Tongue (tissue), 2 donors: Measurements from ENCODE around the gene PHLPP2. TPM values are rescaled to one million over a fixed set of nuclear protein-coding genes. Genes with fewer than 3 reads are reported as not detected.

Experiments
- DNase-seq: peaks from one replicate; pipeline ENCODE4 v3.0.0-alpha.2; 2015
- total RNA-seq: library from RNA; depleted of rRNA; stranded (reverse); fragments of >200 nt; gene quantifications from one replicate; pipeline ENCODE4 v1.2.3, GENCODE V29; 2014

Gene PHLPP2
- total RNA-seq, 1 donor from 2014 or later: 6.5 TPM

- DNase-seq: no peak
Measured at GRCh38 chr16:71670537-71670936, 54.0 kb downstream of the PHLPP2 start.

GRCh38 chr16:71669926-71670536, 54.5 kb downstream of the PHLPP2 start:
- no peak for DNase-seq

GRCh38 chr16:71666928-71667707, 57.4 kb downstream of the PHLPP2 start:
- no peak for DNase-seq

GRCh38 chr16:71666264-71666663, 58.2 kb downstream of the PHLPP2 start:
- no peak for DNase-seq

GRCh38 chr16:71659471-71659870, 65.0 kb downstream of the PHLPP2 start:
- DNase-seq: no peak

- no peak for DNase-seq
Measured at GRCh38 chr16:71658771-71659170, 65.7 kb downstream of the PHLPP2 start.

- no peak for DNase-seq
Measured at GRCh38 chr16:71649704-71650103, 74.8 kb downstream of the PHLPP2 start.

GRCh38 chr16:71648921-71649320, 75.6 kb downstream of the PHLPP2 start:
- DNase-seq: no peak

- no peak for DNase-seq
Measured at GRCh38 chr16:71648162-71648561, 76.3 kb downstream of the PHLPP2 start.

GRCh38 chr16:71647391-71647790, 77.1 kb downstream of the PHLPP2 start:
- DNase-seq: no peak

- no peak for DNase-seq
Measured at GRCh38 chr16:71645450-71645849, 79.1 kb downstream of the PHLPP2 start.

GRCh38 chr16:71637398-71637797, 87.1 kb downstream of the PHLPP2 start:
- no peak for DNase-seq

- no peak for DNase-seq
Measured at GRCh38 chr16:71635632-71636031, 88.9 kb downstream of the PHLPP2 start.

GRCh38 chr16:71631776-71632175, 92.7 kb downstream of the PHLPP2 start:
- DNase-seq: no peak

- no peak for DNase-seq
Measured at GRCh38 chr16:71630808-71631207, 93.7 kb downstream of the PHLPP2 start.

GRCh38 chr16:71629278-71630016, 95.1 kb downstream of the PHLPP2 start:
- DNase-seq: no peak

GRCh38 chr16:71628810-71629209, 95.7 kb downstream of the PHLPP2 start:
- DNase-seq: no peak

GRCh38 chr16:71627731-71628181, 96.7 kb downstream of the PHLPP2 start:
- DNase-seq: no peak

GRCh38 chr16:71626858-71627213, 97.7 kb downstream of the PHLPP2 start:
- DNase-seq: no peak

- DNase-seq: peak; percentile 42
Measured at GRCh38 chr16:71626018-71626857, 98.3 kb downstream of the PHLPP2 start, which contains the start of gene MARVELD3. Gene MARVELD3, plus strand, starts transcription at chr16:71626184. Its CDS starts 46 bp downstream, at chr16:71626230.

GRCh38 chr16:71625113-71625850, 99.2 kb downstream of the PHLPP2 start:
- no peak for DNase-seq
